ENCODE data around the gene LRRC10.
"Not testable (repeated sequence)": the region's sequence is repeated elsewhere in the genome, so short reads cannot be mapped to it uniquely, and the experiment has no call there.

Gene LRRC10

GRCh38 chr12:69616025-69616424 lies 5.3 kb upstream of the LRRC10 start:
- DNase-seq = no peak

DNA sequence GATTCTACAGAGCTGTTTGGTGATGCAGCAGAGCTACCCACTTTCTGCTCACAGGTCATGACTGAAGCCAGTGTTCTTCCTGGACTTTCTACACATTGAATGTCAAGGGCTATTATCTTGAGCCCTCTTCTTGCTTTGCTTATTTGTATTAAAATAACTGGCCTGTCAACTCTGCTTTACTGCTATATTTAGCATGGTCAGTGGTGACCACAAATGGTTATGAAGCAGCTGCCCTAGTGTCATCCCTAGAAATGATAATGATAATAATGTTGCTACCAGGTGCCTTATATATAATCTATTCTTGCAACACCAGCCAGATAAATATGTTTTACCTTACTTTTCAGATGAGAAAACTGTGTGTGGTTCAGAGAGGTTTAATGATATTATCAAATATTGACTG lies 2.6 kb upstream of the LRRC10 start:
- no peak for DNase-seq

- DNase-seq = no peak
These were observed 581 bp downstream of the LRRC10 start for GRCh38 chr12:69610126-69610525.

DNA sequence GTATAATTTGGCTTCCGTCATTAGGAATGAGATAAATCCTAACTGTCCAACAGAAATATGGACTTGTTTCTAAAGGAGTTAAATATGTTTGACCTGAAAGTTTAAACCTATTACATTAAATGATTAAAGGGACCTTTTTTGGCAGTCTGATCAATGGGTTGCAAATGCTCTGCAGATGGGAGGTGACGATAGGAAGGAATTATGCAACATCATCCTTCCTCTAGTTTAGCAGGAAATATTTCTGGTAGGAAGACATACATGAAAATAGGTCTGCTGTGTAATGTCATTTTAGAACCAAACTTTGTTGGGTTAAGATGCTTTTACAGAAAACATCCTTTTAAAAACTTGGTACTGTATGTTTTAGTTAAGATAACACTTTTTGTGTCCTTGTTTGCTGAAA lies 2.6 kb downstream of the LRRC10 start:
- DNase-seq = peak; percentile 5

DNA sequence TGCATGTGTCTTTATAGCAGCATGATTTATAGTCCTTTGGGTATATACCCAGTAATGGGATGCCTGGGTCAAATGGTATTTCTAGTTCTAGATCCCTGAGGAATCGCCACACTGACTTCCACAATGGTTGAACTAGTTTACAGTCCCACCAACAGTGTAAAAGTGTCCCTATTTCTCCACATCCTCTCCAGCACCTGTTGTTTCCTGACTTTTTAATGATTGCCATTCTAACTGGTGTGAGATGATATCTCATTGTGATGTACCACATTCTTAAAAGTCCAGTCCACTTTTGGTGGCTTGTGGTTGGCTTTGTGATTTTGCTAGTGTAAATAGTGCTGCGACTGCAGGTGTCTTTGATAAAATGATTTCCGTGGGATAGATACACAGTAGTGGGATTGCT lies 6.4 kb downstream of the LRRC10 start:
- not testable (repeated sequence) for DNase-seq

DNA sequence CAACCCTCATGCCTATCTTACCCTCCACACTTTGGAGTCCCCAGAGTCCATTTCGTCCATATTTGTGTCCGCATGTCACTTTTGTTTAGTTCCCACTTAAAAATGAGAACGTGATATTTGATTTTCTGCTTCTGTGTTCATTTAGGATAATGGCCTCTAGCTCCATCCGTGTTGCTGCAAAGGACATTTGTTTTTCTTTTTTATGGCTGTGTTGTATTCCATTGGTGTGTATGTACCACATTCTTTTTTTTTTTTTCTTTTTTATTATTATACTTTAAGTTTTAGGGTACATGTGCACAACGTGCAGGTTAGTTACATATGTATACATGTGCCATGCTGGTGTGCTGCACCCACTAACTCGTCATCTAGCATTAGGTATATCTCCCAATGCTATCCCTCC lies 7.2 kb downstream of the LRRC10 start:
- not testable (repeated sequence) for DNase-seq

DNA sequence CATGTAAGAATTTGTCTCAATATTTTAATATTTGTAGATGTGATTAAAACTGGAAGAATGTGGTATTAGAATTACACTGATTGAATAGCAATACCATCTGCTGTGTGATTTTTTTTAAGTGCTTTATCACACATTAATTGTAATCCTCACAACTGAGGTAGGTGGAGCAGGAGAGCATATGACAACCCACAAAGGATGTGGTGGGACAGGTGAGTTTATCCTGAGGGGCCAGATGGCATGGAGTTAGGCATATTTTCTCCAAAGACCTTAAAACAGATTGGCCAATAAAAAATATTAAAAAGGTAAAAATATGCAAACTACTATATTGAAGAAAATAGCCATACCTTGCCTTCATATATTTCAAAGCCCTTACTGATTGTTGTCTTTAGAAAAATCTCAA lies 7.8 kb downstream of the LRRC10 start:
- DNase-seq = no peak

DNA sequence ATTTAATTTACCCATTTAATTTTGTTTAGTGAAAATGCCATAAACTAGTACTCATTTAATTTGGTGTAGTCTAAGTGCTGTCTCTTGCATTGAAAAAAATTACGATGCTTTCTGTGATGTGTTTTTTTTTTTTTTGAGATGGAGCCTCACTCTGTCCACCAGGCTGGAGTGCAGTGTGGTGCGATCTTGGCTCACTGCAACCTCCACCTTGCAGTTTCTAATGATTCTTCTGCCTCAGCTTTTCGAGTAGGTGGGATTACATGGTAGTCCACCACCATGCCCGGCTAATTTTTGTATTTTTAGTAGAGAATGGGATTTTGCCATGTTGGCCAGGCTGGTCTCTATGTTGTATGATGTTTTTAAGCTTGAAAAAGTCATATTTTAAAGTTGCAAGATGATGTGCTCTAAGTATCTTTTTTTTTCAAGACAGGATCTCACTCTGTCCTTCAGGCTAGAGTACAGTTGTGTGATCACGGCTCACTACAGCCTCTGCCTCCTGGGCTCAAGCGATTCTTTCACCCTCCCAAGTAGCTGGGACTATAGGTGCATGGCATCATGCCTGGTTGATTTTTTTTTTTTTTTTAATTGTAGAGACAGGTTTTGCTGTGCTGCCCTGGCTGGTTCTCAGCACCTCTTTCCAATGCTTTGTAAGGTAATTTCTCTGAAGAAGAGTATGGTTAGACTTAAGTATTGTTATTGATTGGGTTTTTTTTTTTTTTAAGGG lies 8.6 kb downstream of the LRRC10 start:
- no peak for DNase-seq

DNA sequence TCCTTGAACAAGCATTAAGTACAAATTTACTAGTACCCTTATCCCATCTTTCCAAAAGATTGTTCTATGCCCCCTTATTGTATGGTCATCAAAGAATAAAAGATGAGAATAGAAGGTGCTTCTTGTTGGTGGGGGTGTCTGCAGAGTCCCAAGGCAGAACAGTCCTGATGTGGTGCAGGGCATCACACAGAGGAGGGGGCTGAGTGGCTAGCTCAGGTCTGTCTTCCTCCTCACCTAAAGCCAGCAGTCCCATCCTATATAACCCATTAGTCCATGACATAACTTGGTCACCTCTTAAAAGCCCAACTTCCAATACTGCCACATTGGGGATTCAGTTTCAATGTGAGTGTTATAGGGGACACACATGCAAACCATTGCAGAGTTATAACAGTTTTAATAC lies 9.9 kb downstream of the LRRC10 start:
- no peak for DNase-seq

- no peak for DNase-seq
These were observed 12.4 kb downstream of the LRRC10 start for GRCh38 chr12:69598174-69598753.

GRCh38 chr12:69595689-69596088 lies 15.0 kb downstream of the LRRC10 start:
- DNase-seq = no peak

GRCh38 chr12:69589082-69589481 lies 21.6 kb downstream of the LRRC10 start:
- no peak for DNase-seq

- DNase-seq = no peak
These were observed 22.2 kb downstream of the LRRC10 start for GRCh38 chr12:69588527-69588926.

DNA sequence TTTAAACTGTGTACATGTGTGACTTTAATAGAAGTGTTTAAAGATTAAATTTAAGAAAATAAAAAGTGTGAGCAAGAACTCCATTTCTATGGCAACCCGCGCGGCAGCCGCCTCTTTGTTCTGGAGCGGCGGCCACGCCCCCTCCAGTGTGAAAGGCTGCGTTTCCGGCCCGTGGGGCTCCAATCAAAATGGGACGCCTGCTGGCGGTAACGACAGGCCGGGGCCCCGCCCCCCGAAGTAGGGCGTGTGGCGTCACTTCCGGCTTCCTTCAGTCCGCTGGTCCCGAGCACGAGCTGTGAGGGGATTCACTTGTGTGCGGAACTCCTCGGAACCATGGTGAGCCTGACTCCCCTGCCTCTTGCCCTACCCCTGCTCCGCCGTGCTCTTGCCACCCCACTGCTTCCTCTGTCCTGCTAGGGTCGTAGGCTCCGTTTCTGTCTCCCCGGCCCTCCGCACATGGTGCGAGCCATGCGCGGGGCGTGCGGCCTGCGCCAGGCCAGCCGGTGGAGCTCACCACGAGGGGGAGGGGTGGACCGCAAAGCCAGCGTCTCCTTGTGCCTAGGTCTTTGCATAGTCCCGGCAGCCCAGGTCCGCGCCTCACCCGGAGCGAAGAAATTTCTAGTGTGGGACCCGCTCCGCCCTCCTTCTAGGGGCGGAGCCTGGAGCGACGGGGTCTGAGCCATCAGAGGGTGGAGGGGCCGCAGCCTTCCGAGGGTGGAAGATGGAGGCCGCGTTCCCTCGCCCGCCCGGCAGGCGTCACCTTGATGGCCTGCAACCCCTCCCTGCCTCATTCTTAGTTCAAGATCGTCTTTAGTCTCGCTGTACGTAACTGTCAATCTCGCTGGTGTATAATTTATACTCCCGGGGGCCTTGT lies 25.3 kb downstream of the LRRC10 start, which contains the start of gene CCT2:
Gene CCT2 (plus strand): TSS at position 271 of the 874 bp plus-strand sequence. CDS start 63 bp downstream, at position 334.
- DNase-seq = peak; percentile 95

DNA sequence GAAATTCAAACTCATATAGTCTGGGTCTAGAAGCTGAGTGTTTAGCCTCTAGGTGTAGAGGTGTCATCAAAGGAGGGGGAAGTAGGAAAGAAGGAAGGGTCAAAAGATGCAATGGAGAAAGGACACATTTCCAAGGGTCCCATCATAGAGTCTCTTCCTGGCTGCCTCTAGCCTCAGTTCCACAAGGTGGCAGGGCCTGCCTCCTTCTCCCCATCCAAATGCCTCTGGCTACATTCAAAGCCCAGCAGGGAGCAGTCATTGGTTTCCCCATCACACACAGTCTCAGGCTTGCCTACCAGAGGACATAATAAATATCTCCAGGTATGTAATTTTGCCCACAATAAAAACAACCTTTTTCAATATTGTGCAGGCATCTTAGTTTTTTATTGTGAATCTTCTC lies 27.5 kb downstream of the LRRC10 start:
- DNase-seq = no peak

- no peak for DNase-seq
These were observed 30.6 kb downstream of the LRRC10 start for GRCh38 chr12:69580074-69580473.

- no peak for DNase-seq
These were observed 31.7 kb downstream of the LRRC10 start for GRCh38 chr12:69579029-69579428.

GRCh38 chr12:69578283-69578682 lies 32.4 kb downstream of the LRRC10 start:
- no peak for DNase-seq

GRCh38 chr12:69575346-69575745 lies 35.4 kb downstream of the LRRC10 start:
- peak; percentile 21 for DNase-seq

DNA sequence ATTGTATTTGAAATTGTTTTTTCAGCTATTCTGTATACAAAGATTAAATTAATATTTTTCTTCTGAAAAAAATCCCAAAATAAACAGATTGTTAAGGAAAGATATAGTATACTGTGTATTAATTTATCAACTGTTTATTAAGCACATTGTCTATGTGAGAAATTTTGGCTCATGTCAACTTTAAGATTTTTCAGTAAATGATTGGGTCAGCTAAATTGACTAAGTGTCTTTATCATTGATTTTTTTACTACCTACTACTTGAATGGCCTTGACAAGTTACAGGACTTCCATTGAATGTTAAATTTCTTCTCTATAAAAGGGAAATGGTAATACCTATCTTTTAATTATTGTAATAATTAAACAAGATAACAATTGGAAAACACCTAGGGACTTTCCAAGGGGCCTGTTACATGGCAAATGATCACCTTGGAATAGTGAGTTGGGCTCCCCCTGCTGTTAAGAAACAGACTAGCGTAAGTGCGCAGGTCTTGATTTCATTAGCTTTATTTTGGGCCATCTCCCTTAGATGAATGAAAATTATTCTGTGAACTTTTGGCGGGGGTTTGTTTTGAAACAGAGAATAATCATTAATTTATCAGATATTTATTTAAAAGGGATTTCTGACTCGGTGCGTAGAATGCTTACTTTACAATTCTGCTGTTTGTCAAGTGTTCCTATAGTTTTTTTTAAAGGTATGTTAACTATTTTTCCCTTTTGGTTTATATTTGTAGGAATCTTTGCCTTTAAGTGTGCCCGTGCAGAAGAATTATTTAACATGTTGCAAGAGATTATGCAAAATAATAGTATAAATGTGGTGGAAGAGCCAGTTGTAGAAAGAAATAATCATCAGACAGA lies 39.9 kb downstream of the LRRC10 start:
- DNase-seq = peak; percentile 55

GRCh38 chr12:69570000-69570516 lies 40.6 kb downstream of the LRRC10 start:
- DNase-seq = peak; percentile 82

GRCh38 chr12:69569236-69569635 lies 41.5 kb downstream of the LRRC10 start:
- DNase-seq = peak; percentile 63

DNA sequence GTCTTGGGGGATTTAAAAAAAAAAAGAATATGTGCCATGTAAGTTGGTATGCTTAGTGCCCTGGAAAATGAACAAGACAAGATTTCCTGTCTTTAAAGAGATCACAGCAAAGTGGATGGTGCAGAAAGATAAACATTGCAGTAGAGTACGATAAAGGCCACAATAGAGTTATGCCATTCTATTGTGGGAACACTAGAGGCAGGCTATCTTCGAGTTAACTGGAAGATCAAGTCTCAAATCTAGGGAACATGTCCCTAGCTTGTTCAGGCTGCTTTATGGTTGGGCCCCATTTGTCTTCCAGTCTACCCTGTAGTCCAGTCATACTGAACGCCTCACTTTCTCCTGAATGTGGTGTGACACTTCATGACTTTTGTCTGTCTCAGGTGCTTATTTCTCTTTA lies 44.1 kb downstream of the LRRC10 start:
- DNase-seq = no peak
